ENCODE measurements around the gene OXA1L.
"Not testable (repeated sequence)": the region's sequence is repeated elsewhere in the genome, so short reads cannot be mapped to it uniquely, and the experiment has no call there.

Gene OXA1L

DNA sequence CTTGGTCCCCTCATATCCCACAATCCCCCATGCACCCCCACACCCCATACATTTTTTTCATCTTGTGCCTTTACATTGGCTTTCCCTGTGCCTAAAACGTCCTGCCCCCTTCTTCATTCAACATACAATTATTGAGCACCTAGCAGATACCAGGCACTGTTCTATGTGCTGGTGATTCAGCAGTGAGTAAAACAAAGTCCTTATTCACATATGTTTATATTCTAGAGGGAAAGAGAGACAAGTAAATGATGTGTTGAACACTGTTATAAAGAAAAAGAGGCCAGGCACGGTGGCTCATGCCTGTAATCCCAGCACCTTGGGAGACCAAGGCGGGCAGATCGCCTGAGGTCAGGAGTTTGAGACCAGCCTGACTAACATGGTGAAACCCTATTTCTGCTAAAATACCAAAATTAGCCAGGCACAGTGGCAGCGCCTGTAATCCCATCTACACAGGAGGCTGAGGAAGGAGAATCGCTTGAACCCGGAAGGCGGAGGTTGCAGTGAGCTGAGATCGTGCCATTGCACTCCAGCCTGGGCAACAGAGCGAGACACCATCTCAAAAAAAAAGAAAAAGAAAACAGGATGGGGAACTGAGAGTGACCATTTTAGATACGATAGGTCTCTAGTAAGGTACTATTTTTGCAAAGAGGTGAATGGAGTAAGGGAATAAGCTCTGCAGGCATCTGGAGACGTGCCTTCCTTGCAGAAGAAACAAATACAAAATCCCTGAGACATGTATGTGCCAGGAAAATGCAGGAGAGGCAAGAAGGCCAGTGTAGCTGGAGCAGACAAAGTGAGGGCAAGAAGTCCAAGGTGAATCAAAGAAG is 36.6 kb downstream of the OXA1L start:
- no peak for DNase-seq

DNA sequence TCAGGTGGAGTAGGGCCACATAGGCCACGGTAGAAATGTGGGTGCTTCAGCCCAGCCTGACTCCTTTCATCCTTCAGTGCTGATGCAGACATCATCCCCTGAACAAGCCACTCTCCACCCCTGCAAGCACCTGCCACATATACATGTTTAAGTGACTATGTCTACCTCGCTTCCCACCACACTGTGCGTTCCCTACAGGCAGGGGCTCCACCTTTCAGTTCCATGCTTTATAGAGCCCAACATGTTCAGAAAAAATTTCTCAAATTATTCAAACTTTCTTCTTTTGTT is 37.1 kb downstream of the OXA1L start:
- DNase-seq: no peak

DNA sequence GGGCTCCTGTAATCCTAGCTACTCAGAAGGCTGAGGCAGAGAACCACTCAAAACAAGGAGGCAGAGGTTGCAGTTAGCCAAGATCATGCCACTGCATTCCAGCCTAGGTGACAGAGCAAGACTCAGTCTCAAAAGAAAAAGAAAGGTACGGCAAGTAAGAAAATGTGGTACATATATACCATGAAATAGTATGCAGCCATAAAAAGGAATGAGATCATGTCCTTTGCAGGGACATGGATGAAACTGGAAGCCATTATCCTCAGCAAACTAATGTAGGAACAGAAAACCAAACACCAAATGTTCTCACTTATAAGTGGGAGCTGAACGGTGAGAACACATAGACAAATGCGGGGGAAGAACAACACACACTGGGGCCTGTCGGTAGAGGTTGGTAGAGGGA is 38.7 kb downstream of the OXA1L start:
- not testable (repeated sequence) for DNase-seq

DNA sequence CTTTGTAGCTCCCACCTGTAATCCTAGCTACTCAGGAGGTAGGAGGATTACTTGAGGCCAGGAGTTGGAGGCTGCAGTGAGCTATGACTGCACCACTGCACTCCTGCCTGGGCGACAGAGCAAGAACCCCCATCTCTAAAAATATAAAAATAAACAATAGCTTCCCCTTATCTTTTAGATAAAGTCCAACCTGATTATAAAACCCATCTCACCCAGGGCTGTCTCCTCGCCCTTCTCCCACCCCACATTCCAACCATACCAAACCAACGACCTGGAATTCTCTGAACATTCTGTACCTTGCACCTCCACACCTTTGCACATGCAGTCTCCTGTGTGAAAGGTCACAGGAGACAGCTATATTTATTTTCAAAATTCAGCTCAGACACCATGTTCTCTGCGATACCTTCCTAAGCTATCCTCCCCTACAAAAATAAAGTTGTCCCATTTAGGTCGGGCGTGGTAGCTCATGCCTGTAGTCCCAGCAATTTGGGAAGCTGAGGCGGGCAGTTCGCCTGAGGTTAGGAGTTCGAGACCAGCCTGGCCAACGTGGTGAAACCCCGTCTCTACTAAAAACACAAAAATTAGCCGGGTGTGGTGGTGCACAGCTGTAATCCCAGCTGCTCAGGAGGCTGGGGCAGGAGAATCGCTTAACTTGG is 41.1 kb downstream of the OXA1L start:
- no peak for DNase-seq

DNA sequence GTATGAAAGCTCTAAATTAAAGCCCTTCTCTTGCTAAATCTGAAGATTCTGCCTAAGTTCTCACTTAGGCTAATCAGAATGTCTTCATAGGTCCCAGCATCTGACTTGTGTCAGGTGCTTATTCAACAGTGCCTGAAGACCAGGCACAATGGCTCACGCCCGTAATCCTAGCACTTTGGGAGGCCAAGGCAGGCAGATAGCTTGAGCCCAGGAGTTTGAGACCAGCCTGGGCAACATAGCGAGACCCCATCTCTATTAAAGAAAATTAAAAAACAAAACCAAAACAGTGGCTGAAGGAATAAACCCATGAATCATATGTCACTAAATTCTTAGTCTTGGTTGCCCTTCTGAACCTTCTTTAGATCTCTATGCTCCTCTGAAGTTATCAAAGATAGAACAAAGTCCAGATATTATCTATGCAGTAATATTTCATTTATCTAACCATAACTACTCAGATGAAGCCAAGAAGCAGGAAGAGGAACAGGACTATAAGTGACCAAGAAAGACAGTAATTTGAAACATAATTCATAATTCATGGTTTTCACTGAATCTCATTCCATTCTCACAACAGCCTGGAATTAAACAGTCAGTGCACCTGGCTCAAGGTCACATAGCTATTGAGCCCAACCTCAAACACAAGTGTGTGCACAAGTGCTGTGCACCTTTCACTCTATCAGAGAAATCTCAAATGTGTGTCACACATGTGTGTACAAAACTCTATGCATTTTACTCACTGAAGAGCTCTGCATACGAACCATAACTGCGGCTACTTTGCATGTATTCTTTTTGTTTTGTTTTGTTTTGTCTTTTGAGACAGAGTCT is 42.1 kb downstream of the OXA1L start:
- DNase-seq: no peak

DNA sequence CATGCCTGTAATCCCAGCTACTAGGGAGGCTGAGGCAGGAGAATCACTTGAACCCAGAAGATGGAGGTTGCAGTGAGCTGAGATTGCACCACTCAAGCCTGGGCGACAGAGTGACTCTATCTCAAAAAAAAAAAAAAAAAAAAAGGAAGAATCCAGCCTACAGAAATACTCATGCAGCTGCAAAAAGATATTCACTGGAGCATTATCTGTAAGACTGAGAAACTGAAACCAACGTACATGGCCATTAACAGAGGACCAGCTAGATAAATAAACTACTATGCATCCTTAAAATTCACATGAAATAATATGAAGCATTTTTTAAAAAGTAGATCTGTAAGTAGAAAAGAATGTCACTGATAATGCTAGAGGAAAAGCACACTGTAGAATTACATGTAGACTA is 45.2 kb downstream of the OXA1L start:
- DNase-seq: no peak

DNA sequence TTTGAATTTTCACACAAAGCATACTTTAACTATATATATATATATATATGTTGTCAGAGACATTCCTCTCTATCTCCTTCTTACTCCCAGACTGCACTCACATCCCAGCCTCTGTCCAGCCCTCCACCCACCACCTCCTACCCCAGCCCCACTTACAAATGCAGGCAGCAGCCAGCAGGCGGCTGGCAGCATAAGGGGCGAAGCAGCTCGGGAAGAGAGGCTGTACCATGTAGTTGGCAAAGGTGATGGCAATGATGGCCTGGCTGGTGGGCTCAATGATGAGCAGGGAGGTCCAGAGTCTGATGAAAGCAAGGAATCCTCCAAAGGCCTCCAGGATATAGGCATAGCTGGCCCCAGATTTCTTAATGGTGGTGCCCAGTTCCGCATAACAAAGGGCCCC is 46.3 kb downstream of the OXA1L start:
- no peak for DNase-seq

DNA sequence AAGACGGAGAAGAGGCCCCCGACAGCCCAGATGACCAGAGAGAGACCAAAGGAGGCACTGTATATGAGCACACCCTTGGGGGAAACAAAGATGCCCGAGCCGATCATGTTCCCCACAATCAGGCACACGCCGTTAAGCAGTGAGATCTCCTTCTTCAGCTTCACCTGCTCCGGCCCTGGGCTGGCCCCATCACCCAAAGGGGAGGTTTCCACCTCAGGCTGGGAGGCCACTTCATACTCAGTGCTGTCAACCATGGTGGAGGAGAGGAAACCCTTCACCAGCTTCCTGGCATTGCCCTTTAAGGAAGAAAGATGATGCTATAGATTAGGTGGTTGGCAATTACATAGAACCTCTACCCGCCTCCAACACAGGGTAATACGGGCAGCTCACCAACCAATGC is 46.7 kb downstream of the OXA1L start:
- DNase-seq: no peak

DNA sequence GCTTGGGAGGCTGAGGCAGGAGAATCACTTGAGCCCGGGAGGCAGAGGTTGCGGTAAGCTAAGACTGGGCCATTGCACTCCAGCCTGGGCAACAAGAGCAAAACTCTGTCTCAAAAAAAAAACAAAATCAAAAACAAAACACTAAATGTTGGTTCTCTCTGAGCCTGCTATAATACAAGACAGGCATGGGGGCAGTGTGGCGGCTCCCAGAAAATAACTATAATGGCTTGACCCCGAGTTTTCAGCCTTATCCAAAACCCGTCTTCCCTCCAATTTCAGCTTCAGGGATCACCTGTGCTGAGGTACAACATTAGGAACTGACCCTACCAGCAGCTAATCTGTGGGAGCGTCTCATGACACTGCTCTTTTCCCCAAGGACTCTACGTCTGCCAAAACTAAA is 47.9 kb downstream of the OXA1L start:
- DNase-seq: no peak

DNA sequence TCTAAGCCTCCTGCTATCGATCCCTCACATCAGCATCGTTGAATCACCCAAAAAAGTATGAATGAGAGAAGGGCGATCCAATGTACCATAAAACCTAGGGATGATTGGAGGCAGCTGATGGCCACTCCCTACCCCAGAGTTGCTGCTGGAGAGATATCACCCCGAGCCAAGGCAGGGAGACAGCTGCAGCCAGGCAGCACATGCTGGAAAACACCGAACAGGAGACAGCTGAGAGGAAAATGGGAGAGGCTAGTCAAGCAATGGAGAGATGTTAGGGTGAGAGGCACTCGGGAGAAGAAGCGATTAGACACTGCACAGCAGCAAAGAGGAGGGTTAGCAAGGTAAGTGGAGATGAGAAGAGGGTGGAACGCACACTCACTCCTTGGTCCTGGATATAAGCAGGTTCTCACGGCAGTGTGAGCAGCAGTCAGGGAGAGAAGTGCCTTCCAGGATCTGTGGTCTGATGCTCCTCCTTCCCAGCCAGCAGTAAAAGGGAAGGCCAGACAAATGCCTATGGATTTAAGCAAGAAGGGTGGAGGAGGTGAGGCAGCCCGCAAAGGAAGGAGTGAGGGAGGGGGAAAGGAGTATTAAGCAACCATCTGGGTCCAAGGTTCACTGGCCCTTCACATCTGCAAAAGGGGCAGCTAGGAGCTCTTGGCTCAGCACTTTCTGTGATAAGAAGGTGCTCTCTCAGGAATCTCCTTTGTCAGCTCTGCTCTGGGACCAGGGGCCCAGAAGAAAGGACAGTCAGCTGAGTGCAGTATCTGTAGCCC is 48.6 kb downstream of the OXA1L start, which contains the start of gene SLC7A7:
TSS of gene SLC7A7 (minus strand) at position 495 of the 773 bp plus-strand sequence. CDS start 2,037 bp downstream, outside the sequence.
- no peak for DNase-seq

DNA sequence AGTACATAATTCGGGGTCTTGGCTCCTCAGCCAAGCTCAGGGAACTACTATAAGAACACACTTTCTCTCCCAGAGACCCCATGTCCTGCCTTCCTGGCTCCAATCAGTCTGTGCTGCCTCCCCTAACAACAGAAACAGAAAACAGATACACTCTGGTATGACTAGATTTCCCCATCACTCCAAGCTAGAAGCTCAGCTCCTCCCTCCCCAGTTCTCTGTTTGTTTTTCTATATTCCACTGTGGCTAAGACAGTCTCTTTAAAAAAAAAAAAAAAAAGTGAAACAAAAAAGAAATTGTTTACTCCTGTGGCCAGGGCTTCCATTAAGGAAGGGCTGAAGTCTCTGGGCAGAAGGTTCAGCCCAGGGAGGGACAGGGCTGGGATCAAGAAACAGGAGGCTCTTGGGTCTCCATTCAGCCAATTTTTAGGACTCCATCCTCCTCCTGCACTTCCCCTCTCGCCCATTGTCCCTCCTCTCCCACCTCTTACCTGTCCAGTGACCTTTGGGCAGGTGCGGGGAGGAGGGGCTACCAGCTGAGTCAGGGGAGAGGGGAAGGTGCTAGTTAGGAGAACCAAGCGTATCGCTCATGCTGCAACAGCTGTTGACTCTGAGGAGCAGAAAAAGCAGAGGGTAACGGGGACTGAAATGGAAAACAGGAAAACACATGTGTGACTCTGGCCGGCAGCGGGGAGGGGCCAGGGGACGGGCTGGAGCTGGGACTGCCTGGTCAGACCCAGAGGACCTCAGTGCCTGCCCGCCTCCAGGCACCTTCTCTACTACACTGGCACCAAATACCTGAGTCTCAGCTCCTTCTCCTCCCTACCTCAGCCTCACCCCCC is 52.9 kb downstream of the OXA1L start:
- no peak for DNase-seq

DNA sequence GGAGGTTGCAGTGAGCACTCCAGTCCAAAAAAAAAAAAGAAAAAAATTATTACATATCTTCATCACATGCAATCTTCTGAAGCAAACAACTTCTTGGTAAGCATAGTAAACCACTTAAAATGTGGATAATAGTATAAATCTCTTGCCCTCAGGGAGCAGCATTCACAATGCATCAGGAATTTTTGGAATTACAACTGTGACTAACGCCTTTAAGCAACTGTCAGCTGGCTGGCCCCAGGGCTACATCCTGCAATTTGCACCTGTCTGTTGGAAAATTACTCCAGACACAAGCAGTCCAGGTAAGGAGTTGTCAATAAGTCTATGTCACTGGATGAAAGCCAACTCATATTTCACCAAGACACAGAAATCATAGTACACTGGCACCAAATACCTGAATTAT is 54.2 kb downstream of the OXA1L start:
- DNase-seq: no peak

DNA sequence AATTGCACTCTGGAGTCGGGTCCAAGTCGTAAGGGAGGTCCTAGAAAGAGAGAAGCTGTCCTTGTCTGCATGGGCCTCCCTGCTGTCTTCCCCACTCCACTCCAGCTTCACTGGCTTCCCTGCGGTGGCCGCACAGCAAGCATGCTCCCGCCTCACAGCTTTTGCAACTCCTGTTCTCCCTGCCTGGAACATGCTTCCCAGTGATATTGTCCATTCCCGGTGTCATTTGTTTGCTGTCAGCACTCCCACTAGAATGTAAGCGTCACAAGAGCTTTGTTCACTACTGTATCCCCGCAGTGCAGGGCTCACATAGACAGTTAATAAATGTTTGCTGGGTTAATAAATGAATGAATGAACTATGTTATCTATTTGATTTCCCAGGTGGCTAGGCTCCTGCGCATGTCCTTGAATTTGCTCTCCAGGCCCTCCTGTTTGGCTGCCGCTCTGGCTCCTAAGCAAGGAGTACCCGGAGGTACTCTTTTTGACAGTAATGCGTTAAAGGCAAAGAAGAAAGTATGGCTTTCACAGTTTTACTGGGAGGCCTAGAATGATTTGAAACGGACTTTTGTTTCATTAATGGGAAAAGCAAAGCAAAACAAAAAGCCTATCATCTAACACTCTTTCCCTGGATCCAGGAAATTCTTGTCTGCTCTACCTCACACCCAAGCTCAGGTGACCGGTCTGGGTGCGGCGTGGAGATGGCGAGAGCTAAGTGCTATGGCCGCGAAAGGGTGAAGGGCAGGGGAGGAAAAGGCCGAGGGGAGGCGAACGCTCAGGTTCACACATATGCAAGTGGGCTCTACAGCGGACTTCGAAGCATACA is 54.9 kb downstream of the OXA1L start:
- DNase-seq: no peak

DNA sequence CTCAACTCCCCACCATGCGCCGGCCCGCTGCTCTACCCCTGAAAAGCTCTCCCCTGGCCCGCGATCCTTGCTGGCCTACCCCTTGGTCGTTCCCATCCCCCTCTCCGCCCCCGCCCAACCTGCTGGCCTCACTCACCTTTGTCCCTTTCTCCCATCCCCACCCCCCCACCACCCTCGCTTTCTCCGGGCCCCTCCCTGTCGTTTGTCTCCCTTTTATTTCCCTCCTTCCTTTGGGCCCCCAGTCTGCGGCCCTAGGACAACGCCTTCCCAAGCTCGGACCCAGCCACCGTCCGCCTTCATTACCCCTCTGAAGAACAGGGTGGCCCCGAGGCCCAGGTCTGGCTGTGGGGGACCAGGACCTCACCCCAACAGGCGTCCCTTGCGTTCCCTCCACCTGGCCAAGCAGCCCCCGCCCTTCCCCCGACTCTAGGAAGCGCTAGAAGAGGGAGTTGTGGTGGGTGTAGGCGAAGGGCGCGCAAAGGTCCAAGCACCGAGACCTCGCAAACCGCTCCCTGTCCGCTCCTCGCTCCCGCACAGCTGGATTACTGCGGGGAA is 55.6 kb downstream of the OXA1L start:
- DNase-seq: no peak
